Stomach (tissue), 4 donors: ENCODE results near the gene IL17RC.

ENCODE experiments used
- EP300 ChIP-seq: sonication (generic); formaldehyde crosslinking; IDR thresholded peaks from one replicate; pipeline ENCODE4 v1.6.1; 2017; ENCODE audit warnings: antibody characterized with exemption
- POLR2AphosphoS5 ChIP-seq, 3 donors: sonication (generic); formaldehyde crosslinking; IDR thresholded peaks; one replicate each; pipeline ENCODE4 v1.6.1; 2016; ENCODE audit warnings: antibody characterized with exemption in 3 of 3
- TF ChIP-seq, protein P1 (sequence below), 7 experiments: fragments of 450-650 bp in 4 of 7; fragments of 200-600 bp in 3 of 7; sonication (generic) in 3 of 7; IDR thresholded peaks; one replicate each; pipeline ENCODE4 v1.5.1; 2016 to 2019; ENCODE audit warnings: antibody characterized with exemption in 7 of 7, control low read depth in 2 of 7, mild to moderate bottlenecking in 1 of 7

DNA sequence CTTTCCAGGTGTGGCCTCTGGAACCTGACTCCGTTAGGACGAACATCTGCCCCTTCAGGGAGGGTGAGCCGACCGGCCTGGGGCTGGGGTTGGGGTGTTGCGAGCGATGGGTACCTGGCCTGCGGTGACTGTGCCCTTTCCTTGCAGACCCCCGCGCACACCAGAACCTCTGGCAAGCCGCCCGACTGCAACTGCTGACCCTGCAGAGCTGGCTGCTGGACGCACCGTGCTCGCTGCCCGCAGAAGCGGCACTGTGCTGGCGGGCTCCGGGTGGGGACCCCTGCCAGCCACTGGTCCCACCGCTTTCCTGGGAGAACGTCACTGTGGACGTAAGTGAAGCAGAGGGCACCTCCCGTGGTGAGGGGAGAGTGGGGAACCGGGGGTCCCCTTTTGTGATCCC, 11.3 kb downstream of the IL17RC start:
- no peak for TF ChIP-seq EP300
- no peak for TF ChIP-seq POLR2AphosphoS5 (IDR thresholded peaks at IDR 0.05)
- TF ChIP-seq, protein P1, sequence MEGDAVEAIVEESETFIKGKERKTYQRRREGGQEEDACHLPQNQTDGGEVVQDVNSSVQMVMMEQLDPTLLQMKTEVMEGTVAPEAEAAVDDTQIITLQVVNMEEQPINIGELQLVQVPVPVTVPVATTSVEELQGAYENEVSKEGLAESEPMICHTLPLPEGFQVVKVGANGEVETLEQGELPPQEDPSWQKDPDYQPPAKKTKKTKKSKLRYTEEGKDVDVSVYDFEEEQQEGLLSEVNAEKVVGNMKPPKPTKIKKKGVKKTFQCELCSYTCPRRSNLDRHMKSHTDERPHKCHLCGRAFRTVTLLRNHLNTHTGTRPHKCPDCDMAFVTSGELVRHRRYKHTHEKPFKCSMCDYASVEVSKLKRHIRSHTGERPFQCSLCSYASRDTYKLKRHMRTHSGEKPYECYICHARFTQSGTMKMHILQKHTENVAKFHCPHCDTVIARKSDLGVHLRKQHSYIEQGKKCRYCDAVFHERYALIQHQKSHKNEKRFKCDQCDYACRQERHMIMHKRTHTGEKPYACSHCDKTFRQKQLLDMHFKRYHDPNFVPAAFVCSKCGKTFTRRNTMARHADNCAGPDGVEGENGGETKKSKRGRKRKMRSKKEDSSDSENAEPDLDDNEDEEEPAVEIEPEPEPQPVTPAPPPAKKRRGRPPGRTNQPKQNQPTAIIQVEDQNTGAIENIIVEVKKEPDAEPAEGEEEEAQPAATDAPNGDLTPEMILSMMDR (IDR thresholded peaks at IDR 0.05), result no peak
